Activated naive CD4-positive, alpha-beta T cell treated with anti-CD3 and anti-CD28 coated beads, Interleukin-2, amount 50 U/mL, for 16 hours (primary cell): ENCODE results near the gene DCN.

ENCODE experiments used
- DNase-seq: peaks from one replicate; pipeline ENCODE4 v3.0.0-alpha.2; 2020

DCN gene

GRCh38 chr12:91185421-91185820 lies 2.8 kb upstream of the DCN start:
- no peak for DNase-seq

- no peak for DNase-seq
Measured at GRCh38 chr12:91183551-91183950, 934 bp upstream of the DCN start.

- no peak for DNase-seq
Measured at GRCh38 chr12:91180582-91181395, 1.8 kb downstream of the DCN start.

- DNase-seq, result no peak
Measured at GRCh38 chr12:91179966-91180561, 2.6 kb downstream of the DCN start.

- DNase-seq, result no peak
Measured at GRCh38 chr12:91179315-91179714, 3.3 kb downstream of the DCN start.

GRCh38 chr12:91178781-91179180 lies 3.8 kb downstream of the DCN start:
- DNase-seq, result no peak

- no peak for DNase-seq
Measured at GRCh38 chr12:91178139-91178561, 4.5 kb downstream of the DCN start.

GRCh38 chr12:91177381-91177780 lies 5.2 kb downstream of the DCN start:
- no peak for DNase-seq

GRCh38 chr12:91176915-91177314 lies 5.7 kb downstream of the DCN start:
- no peak for DNase-seq

- no peak for DNase-seq
Measured at GRCh38 chr12:91176358-91176757, 6.3 kb downstream of the DCN start.

GRCh38 chr12:91173124-91173523 lies 9.5 kb downstream of the DCN start:
- DNase-seq, result no peak

- DNase-seq, result no peak
Measured at GRCh38 chr12:91172096-91172495, 10.5 kb downstream of the DCN start.

- no peak for DNase-seq
Measured at GRCh38 chr12:91171476-91171875, 11.1 kb downstream of the DCN start.

- DNase-seq, result no peak
Measured at GRCh38 chr12:91163116-91163515, 19.5 kb downstream of the DCN start.

- no peak for DNase-seq
Measured at GRCh38 chr12:91161009-91161408, 21.6 kb downstream of the DCN start.

GRCh38 chr12:91155990-91156389 lies 26.6 kb downstream of the DCN start:
- DNase-seq, result no peak

- DNase-seq, result no peak
Measured at GRCh38 chr12:91154131-91154530, 28.5 kb downstream of the DCN start.

GRCh38 chr12:91144053-91144452 lies 38.6 kb downstream of the DCN start:
- DNase-seq, result no peak

- no peak for DNase-seq
Measured at GRCh38 chr12:91143206-91143605, 39.4 kb downstream of the DCN start.

- no peak for DNase-seq
Measured at GRCh38 chr12:91142221-91142631, 40.4 kb downstream of the DCN start.

- no peak for DNase-seq
Measured at GRCh38 chr12:91140026-91140931, 42.3 kb downstream of the DCN start.

GRCh38 chr12:91139286-91139685 lies 43.3 kb downstream of the DCN start:
- DNase-seq, result no peak

- DNase-seq, result no peak
Measured at GRCh38 chr12:91138337-91138920, 44.2 kb downstream of the DCN start.
